Fibroblast of lung (primary cell): Measurements from ENCODE around the gene SPDYE18.
"Not testable (repeated sequence)": the region's sequence is repeated elsewhere in the genome, so short reads cannot be mapped to it uniquely, and the experiment has no call there.

Experiments used
- EZH2 ChIP-seq: IDR thresholded peaks from 2 replicates; pipeline ENCODE4 v1.5.1; 2012; ENCODE audit warnings: low read length, control low read depth, mild to moderate bottlenecking; ENCODE audit errors: missing control alignments
- TF ChIP-seq, protein P1 (sequence below), 2 donors: IDR thresholded peaks in 1 of 2; conservative IDR thresholded peaks in 1 of 2; 1 replicate in 1 of 2; 2 replicates in 1 of 2; pipeline ENCODE4 v1.5.1; 2011 to 2012; ENCODE audit warnings: low read length in 2 of 2, control low read depth in 1 of 2, inconsistent platforms in 1 of 2, low read depth in 1 of 2, mild to moderate bottlenecking in 1 of 2

GRCh38 chr7:77065869-77066268 is 3.5 kb upstream of the SPDYE18 start:
- TF ChIP-seq, protein P1, sequence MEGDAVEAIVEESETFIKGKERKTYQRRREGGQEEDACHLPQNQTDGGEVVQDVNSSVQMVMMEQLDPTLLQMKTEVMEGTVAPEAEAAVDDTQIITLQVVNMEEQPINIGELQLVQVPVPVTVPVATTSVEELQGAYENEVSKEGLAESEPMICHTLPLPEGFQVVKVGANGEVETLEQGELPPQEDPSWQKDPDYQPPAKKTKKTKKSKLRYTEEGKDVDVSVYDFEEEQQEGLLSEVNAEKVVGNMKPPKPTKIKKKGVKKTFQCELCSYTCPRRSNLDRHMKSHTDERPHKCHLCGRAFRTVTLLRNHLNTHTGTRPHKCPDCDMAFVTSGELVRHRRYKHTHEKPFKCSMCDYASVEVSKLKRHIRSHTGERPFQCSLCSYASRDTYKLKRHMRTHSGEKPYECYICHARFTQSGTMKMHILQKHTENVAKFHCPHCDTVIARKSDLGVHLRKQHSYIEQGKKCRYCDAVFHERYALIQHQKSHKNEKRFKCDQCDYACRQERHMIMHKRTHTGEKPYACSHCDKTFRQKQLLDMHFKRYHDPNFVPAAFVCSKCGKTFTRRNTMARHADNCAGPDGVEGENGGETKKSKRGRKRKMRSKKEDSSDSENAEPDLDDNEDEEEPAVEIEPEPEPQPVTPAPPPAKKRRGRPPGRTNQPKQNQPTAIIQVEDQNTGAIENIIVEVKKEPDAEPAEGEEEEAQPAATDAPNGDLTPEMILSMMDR (conservative IDR thresholded peaks at IDR 0.05 in 1 of 2, IDR thresholded peaks at IDR 0.05 in 1 of 2; ENCODE audit: low read depth in 1 of 2, low read length in 2 of 2), result not testable (repeated sequence)
- not testable (repeated sequence) for TF ChIP-seq EZH2
